HepG2 (cell line): ENCODE data around the gene DMAC2L. TPM values are rescaled to one million over a fixed set of nuclear protein-coding genes. Genes with fewer than 3 reads are reported as not detected.

ENCODE experiments used
- ATF7-NPFF ChIP-seq: sonication (generic); formaldehyde crosslinking; IDR thresholded peaks from 2 replicates; pipeline ENCODE4 v1.8.1; 2023; ENCODE audit warnings: mild to moderate bottlenecking, low read depth, missing genetic modification reagents, moderate library complexity
- ELF4 ChIP-seq: sonication (generic); formaldehyde crosslinking; IDR thresholded peaks from 2 replicates; pipeline ENCODE4 v1.5.0; 2020; ENCODE audit warnings: missing genetic modification reagents, mild to moderate bottlenecking, moderate library complexity, borderline replicate concordance
- ESRRA ChIP-seq: sonication (generic); formaldehyde crosslinking; IDR thresholded peaks from 2 replicates; pipeline ENCODE4 v1.5.1; 2020; ENCODE audit warnings: mild to moderate bottlenecking, low read depth, missing genetic modification reagents
- KAT8 ChIP-seq: IDR thresholded peaks from 2 replicates; pipeline ENCODE4 v1.6.1; 2016; ENCODE audit warnings: missing genetic modification reagents, missing compliant biosample characterization
- MAFK ChIP-seq, 2 experiments: IDR thresholded peaks in 1 of 2; conservative IDR thresholded peaks in 1 of 2; 2 replicates each; pipeline ENCODE4 v1.6.1; 2011; ENCODE audit warnings: improper control_type of control experiment in 2 of 2, low read length in 2 of 2
- NFKBIZ ChIP-seq: IDR thresholded peaks from 2 replicates; pipeline ENCODE4 v1.6.1; 2018; ENCODE audit warnings: missing genetic modification reagents, missing compliant biosample characterization
- PBX3 ChIP-seq: sonication (generic); formaldehyde crosslinking; IDR thresholded peaks from 2 replicates; pipeline ENCODE4 v1.8.1; 2023; ENCODE audit warnings: missing genetic modification reagents, inconsistent platforms, borderline replicate concordance
- RBM39 ChIP-seq: fragments of 200-400 bp; formaldehyde crosslinking; IDR thresholded peaks from one replicate; pipeline ENCODE4 v1.6.1; 2018; ENCODE audit warnings: antibody characterized with exemption, mild to moderate bottlenecking, low read depth, low read length; ENCODE audit not compliant: poor library complexity, severe bottlenecking
- SYNCRIP ChIP-seq: fragments of 200-400 bp; formaldehyde crosslinking; IDR thresholded peaks from 2 replicates; pipeline ENCODE4 v1.6.1; 2018; ENCODE audit warnings: mild to moderate bottlenecking, low read depth, low read length; ENCODE audit not compliant: insufficient read depth
- ZNF251 ChIP-seq: sonication (generic); formaldehyde crosslinking; IDR thresholded peaks from 2 replicates; pipeline ENCODE4 v1.9.0; 2021; ENCODE audit warnings: mild to moderate bottlenecking, missing genetic modification reagents
- ZNF296 ChIP-seq: sonication (generic); formaldehyde crosslinking; conservative IDR thresholded peaks from 2 replicates; pipeline ENCODE4 v1.5.0; 2020; ENCODE audit warnings: mild to moderate bottlenecking, missing genetic modification reagents
- ZNF768 ChIP-seq: sonication (generic); formaldehyde crosslinking; IDR thresholded peaks from 2 replicates; pipeline ENCODE4 v1.4.0; 2020; ENCODE audit warnings: missing genetic modification reagents
- ZNF878 ChIP-seq: sonication (generic); formaldehyde crosslinking; IDR thresholded peaks from 2 replicates; pipeline ENCODE4 v1.8.1; 2023; ENCODE audit warnings: mild to moderate bottlenecking, missing genetic modification reagents, moderate library complexity
- polyA plus RNA-seq, 8 experiments: library from polyadenylated mRNA; depleted of rRNA in 3 of 8; stranded (reverse) in 7 of 8; unstranded in 1 of 8; fragments of >200 nt; fragmentation: Illumina TruSeq in 4 of 8; extraction: Trizol in 4 of 8; gene quantifications; 2 replicates each; pipeline versions ENCODE4 v1.2.1 to v1.2.3, GENCODE V29; 2011 to 2016; ENCODE audit warnings: low read depth in 4 of 8, missing spikeins in 1 of 8, mixed read lengths in 1 of 8; ENCODE audit not compliant: insufficient read depth in 1 of 8
- total RNA-seq, 5 experiments: library from RNA; depleted of rRNA; stranded (reverse); fragments of >200 nt; fragmentation: Illumina TruSeq; extraction: Trizol; gene quantifications; 2 replicates each; pipeline ENCODE4 v1.2.3, GENCODE V29; 2016; ENCODE audit warnings: low read depth in 1 of 5
- TF ChIP-seq, protein P1 (sequence below): sonication (generic); formaldehyde crosslinking; conservative IDR thresholded peaks from 2 replicates; pipeline ENCODE4 v1.8.0; 2022; ENCODE audit warnings: low read depth, missing genetic modification reagents
- TF ChIP-seq, protein P2 (sequence below): sonication (generic); formaldehyde crosslinking; IDR thresholded peaks from 2 replicates; pipeline ENCODE4 v1.8.0; 2022; ENCODE audit warnings: missing genetic modification reagents, low read depth, mild to moderate bottlenecking, borderline replicate concordance
- TF ChIP-seq, protein P3 (sequence below): sonication (generic); formaldehyde crosslinking; IDR thresholded peaks from 2 replicates; pipeline ENCODE4 v1.9.0; 2021; ENCODE audit warnings: missing genetic modification reagents, borderline replicate concordance

DMAC2L gene
- total and polyA plus RNA-seq, 2 of the 13 experiments (the other 11 are each of a cell fraction or from before 2014, with no cell fraction given): 19.4 to 23.2 TPM

- TF ChIP-seq RBM39 (no peak), ZNF768 (CRISPR knock-in tag) (0 out of 2 replicates have a peak, but pooled peaks have one; percentile 36), ATF7-NPFF (CRISPR knock-in tag) (no peak), ELF4 (no peak), KAT8 (CRISPR knock-in tag) (0 out of 2 replicates have a peak, but pooled peaks have one; percentile 2), SYNCRIP (no peak), MAFK (conservative IDR thresholded peaks at IDR 0.05 in 1 of 2, IDR thresholded peaks at IDR 0.05 in 1 of 2; ENCODE audit: low read length in 2 of 2) (no peak), ZNF878 (0 out of 2 replicates have a peak, but pooled peaks have one; percentile 13), NFKBIZ (CRISPR knock-in tag) (no peak), ZNF296 (no peak), ZNF251 (CRISPR knock-in tag) (no peak), PBX3 (no peak), ESRRA (CRISPR knock-in tag) (no peak)
- TF ChIP-seq, protein P1, sequence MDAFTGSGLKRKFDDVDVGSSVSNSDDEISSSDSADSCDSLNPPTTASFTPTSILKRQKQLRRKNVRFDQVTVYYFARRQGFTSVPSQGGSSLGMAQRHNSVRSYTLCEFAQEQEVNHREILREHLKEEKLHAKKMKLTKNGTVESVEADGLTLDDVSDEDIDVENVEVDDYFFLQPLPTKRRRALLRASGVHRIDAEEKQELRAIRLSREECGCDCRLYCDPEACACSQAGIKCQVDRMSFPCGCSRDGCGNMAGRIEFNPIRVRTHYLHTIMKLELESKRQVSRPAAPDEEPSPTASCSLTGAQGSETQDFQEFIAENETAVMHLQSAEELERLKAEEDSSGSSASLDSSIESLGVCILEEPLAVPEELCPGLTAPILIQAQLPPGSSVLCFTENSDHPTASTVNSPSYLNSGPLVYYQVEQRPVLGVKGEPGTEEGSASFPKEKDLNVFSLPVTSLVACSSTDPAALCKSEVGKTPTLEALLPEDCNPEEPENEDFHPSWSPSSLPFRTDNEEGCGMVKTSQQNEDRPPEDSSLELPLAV (CRISPR knock-in tag): 0 out of 2 replicates have a peak, but pooled peaks have one; percentile 21
- TF ChIP-seq, protein P2, sequence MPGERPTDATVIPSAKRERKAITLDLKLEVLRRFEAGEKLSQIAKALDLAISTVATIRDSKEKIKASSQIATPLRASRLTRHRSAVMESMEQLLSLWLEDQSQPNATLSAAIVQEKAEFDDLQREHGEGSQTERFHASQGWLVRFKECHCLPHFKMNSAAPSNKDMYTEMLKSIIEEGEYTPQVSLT (CRISPR knock-in tag): 0 out of 2 replicates have a peak, but pooled peaks have one; percentile 11
- TF ChIP-seq, protein P3, sequence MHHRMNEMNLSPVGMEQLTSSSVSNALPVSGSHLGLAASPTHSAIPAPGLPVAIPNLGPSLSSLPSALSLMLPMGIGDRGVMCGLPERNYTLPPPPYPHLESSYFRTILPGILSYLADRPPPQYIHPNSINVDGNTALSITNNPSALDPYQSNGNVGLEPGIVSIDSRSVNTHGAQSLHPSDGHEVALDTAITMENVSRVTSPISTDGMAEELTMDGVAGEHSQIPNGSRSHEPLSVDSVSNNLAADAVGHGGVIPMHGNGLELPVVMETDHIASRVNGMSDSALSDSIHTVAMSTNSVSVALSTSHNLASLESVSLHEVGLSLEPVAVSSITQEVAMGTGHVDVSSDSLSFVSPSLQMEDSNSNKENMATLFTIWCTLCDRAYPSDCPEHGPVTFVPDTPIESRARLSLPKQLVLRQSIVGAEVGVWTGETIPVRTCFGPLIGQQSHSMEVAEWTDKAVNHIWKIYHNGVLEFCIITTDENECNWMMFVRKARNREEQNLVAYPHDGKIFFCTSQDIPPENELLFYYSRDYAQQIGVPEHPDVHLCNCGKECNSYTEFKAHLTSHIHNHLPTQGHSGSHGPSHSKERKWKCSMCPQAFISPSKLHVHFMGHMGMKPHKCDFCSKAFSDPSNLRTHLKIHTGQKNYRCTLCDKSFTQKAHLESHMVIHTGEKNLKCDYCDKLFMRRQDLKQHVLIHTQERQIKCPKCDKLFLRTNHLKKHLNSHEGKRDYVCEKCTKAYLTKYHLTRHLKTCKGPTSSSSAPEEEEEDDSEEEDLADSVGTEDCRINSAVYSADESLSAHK: no peak
These were observed 570 bp downstream of the DMAC2L start (continued) for GRCh38 chr14:50312734-50313054.
